ENCODE data around the gene FLNC.

- TF ChIP-seq POLR2A (IDR thresholded peaks at IDR 0.05) (no peak), CTCF (IDR thresholded peaks at IDR 0.05) (no peak), EP300 (IDR thresholded peaks at IDR 0.05; ENCODE audit: low read depth) (no peak), POLR2AphosphoS5 (IDR thresholded peaks at IDR 0.05) (peak in 1 of 3 donors; percentile 0)
These were observed 3.7 kb downstream of the FLNC start for GRCh38 chr7:128833946-128834325.
